ENCODE data around the gene RASGRF2.

The RASGRF2 gene

GRCh38 chr5:81203729-81204128 lies 243.6 kb downstream of the RASGRF2 start:
- DNase-seq (ENCODE audit: insufficient read length, low spot score), result no peak
- FAIRE-seq, result no peak
- TF ChIP-seq CTCF (IDR thresholded peaks at IDR 0.05; ENCODE audit: insufficient read depth, missing control alignments), result no peak

- no peak for FAIRE-seq
- DNase-seq (ENCODE audit: insufficient read length, low spot score), result no peak
- TF ChIP-seq CTCF (IDR thresholded peaks at IDR 0.05; ENCODE audit: insufficient read depth, missing control alignments), result no peak
Observed at GRCh38 chr5:81204205-81204604, 244.0 kb downstream of the RASGRF2 start.

- DNase-seq (ENCODE audit: insufficient read length, low spot score), result no peak
- no peak for FAIRE-seq
- no peak for TF ChIP-seq CTCF (IDR thresholded peaks at IDR 0.05; ENCODE audit: insufficient read depth, missing control alignments)
Observed at GRCh38 chr5:81205058-81205457, 244.9 kb downstream of the RASGRF2 start.

GRCh38 chr5:81207009-81207408 lies 246.8 kb downstream of the RASGRF2 start:
- no peak for FAIRE-seq
- TF ChIP-seq CTCF (IDR thresholded peaks at IDR 0.05; ENCODE audit: insufficient read depth, missing control alignments), result peak; percentile 5

GRCh38 chr5:81208904-81209303 lies 248.7 kb downstream of the RASGRF2 start:
- FAIRE-seq, result no peak
- no peak for DNase-seq (ENCODE audit: insufficient read length, low spot score)
- no peak for TF ChIP-seq CTCF (IDR thresholded peaks at IDR 0.05; ENCODE audit: insufficient read depth, missing control alignments)

More at GRCh38 chr5:81207009-81207408, 246.8 kb downstream of the RASGRF2 start:
- DNase-seq (ENCODE audit: insufficient read length, low spot score), result no peak

- no peak for FAIRE-seq
Observed at GRCh38 chr5:81209386-81209785, 249.2 kb downstream of the RASGRF2 start.

More at GRCh38 chr5:81209386-81209785, 249.2 kb downstream of the RASGRF2 start:
- no peak for DNase-seq (ENCODE audit: insufficient read length, low spot score)
- TF ChIP-seq CTCF (IDR thresholded peaks at IDR 0.05; ENCODE audit: insufficient read depth, missing control alignments), result no peak

Measured in D721Med (cell line).